Measurements from ENCODE around the gene SMARCD3.

- TF ChIP-seq, protein P1, sequence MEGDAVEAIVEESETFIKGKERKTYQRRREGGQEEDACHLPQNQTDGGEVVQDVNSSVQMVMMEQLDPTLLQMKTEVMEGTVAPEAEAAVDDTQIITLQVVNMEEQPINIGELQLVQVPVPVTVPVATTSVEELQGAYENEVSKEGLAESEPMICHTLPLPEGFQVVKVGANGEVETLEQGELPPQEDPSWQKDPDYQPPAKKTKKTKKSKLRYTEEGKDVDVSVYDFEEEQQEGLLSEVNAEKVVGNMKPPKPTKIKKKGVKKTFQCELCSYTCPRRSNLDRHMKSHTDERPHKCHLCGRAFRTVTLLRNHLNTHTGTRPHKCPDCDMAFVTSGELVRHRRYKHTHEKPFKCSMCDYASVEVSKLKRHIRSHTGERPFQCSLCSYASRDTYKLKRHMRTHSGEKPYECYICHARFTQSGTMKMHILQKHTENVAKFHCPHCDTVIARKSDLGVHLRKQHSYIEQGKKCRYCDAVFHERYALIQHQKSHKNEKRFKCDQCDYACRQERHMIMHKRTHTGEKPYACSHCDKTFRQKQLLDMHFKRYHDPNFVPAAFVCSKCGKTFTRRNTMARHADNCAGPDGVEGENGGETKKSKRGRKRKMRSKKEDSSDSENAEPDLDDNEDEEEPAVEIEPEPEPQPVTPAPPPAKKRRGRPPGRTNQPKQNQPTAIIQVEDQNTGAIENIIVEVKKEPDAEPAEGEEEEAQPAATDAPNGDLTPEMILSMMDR (IDR thresholded peaks at IDR 0.05; ENCODE audit: low read depth, low read length, missing input control) = no peak
- no peak for TF ChIP-seq REST (IDR thresholded peaks at IDR 0.05)
- no peak for TF ChIP-seq EGR1 (IDR thresholded peaks at IDR 0.05; ENCODE audit: low read depth in 2 of 2)
- no peak for TF ChIP-seq FOXA2 (IDR thresholded peaks at IDR 0.05)
- no peak for TF ChIP-seq TAF1 (conservative IDR thresholded peaks at IDR 0.05)
- no peak for TF ChIP-seq HNF4A (conservative IDR thresholded peaks at IDR 0.05)
- no peak for TF ChIP-seq YY1 (IDR thresholded peaks at IDR 0.05)
- no peak for TF ChIP-seq JUND (IDR thresholded peaks at IDR 0.05)
Measured at GRCh38 chr7:151251689-151252560, 3.4 kb upstream of the SMARCD3 start.
